HCT116 (cell line): ENCODE measurements around the gene PTGDS.

ENCODE experiments used
- CEBPB ChIP-seq: IDR thresholded peaks from 2 replicates; pipeline ENCODE4 v1.6.1; 2012; ENCODE audit warnings: low read depth
- EZH2 ChIP-seq: fragments of 200-600 bp; sonication (generic); IDR thresholded peaks from 2 replicates; pipeline ENCODE4 v1.6.1; 2017; ENCODE audit warnings: antibody characterized with exemption, mixed run types
- POLR2A ChIP-seq: IDR thresholded peaks from 2 replicates; pipeline ENCODE4 v1.7.0; 2011; ENCODE audit warnings: borderline replicate concordance; ENCODE audit not compliant: insufficient read depth, insufficient read length; ENCODE audit errors: extremely low read depth
- POLR2AphosphoS5 ChIP-seq: IDR thresholded peaks from 2 replicates; pipeline ENCODE4 v1.6.1; 2011; ENCODE audit warnings: mild to moderate bottlenecking, low read depth, low read length, moderate library complexity
- RAD21 ChIP-seq: IDR thresholded peaks from 2 replicates; pipeline ENCODE4 v1.6.1; 2012; ENCODE audit warnings: low read depth, mild to moderate bottlenecking
- SIN3A ChIP-seq: IDR thresholded peaks from 2 replicates; pipeline ENCODE4 v1.6.1; 2012; ENCODE audit warnings: low read depth
- SP1 ChIP-seq: IDR thresholded peaks from 2 replicates; pipeline ENCODE4 v1.6.1; 2012; ENCODE audit warnings: low read depth
- ZFX ChIP-seq: fragments of 450-650 bp; IDR thresholded peaks from 2 replicates; pipeline ENCODE4 v1.6.1; 2017
- ZNF274 ChIP-seq: fragments of 200-500 bp; sonication (Bioruptor generic); IDR thresholded peaks from 2 replicates; pipeline ENCODE4 v1.6.1; 2014; ENCODE audit warnings: mild to moderate bottlenecking, low read depth, low read length, inconsistent platforms
- TF ChIP-seq, protein P1 (sequence below), 3 experiments: fragments of 200-600 bp in 1 of 3; sonication (generic) in 1 of 3; IDR thresholded peaks in 2 of 3; conservative IDR thresholded peaks in 1 of 3; 2 replicates each; pipeline ENCODE4 v1.5.1; 2012 to 2017; ENCODE audit warnings: low read depth in 2 of 3, low read length in 2 of 3, antibody characterized with exemption in 1 of 3, borderline replicate concordance in 1 of 3, control low read depth in 1 of 3, mild to moderate bottlenecking in 1 of 3, mixed read lengths in 1 of 3, mixed run types in 1 of 3, moderate library complexity in 1 of 3; ENCODE audit not compliant: insufficient read depth in 1 of 3
- TF ChIP-seq, protein P2 (sequence below): IDR thresholded peaks from 2 replicates; pipeline ENCODE4 v1.6.1; 2012
- TF ChIP-seq, protein P3 (sequence below): IDR thresholded peaks from 2 replicates; pipeline ENCODE4 v1.6.1; 2012
- TF ChIP-seq, protein P4 (sequence below): IDR thresholded peaks from 2 replicates; pipeline ENCODE4 v1.6.1; 2012; ENCODE audit warnings: low read depth
- TF ChIP-seq, protein P5 (sequence below): IDR thresholded peaks from 2 replicates; pipeline ENCODE4 v1.6.1; 2011; ENCODE audit warnings: mild to moderate bottlenecking, low read length, moderate library complexity; ENCODE audit not compliant: insufficient replicate concordance; ENCODE audit errors: extremely low read depth

DNA sequence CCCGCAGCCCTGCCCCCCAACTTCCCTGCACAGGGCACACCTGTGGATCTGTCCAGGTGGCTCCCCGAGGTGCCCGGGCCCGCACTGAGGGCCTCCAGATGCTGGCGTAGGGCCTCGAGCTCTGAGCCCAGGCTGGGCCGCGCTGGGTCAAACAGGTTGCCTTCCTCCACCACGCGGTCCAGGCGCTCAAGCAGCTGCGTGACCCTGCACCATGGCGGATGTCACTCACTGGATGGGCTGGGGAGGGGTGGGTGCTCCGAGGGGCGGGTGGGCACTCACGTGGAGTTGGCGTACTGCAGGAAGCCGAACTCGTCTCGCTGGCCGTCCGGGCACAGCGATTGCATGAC is 45.3 kb downstream of the PTGDS start:
- TF ChIP-seq POLR2AphosphoS5 = no peak
- TF ChIP-seq, protein P1, sequence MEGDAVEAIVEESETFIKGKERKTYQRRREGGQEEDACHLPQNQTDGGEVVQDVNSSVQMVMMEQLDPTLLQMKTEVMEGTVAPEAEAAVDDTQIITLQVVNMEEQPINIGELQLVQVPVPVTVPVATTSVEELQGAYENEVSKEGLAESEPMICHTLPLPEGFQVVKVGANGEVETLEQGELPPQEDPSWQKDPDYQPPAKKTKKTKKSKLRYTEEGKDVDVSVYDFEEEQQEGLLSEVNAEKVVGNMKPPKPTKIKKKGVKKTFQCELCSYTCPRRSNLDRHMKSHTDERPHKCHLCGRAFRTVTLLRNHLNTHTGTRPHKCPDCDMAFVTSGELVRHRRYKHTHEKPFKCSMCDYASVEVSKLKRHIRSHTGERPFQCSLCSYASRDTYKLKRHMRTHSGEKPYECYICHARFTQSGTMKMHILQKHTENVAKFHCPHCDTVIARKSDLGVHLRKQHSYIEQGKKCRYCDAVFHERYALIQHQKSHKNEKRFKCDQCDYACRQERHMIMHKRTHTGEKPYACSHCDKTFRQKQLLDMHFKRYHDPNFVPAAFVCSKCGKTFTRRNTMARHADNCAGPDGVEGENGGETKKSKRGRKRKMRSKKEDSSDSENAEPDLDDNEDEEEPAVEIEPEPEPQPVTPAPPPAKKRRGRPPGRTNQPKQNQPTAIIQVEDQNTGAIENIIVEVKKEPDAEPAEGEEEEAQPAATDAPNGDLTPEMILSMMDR (IDR thresholded peaks at IDR 0.05 in 2 of 3, conservative IDR thresholded peaks at IDR 0.05 in 1 of 3; ENCODE audit: borderline replicate concordance in 1 of 3, insufficient read depth in 1 of 3, low read depth in 2 of 3, low read length in 2 of 3) = no peak
- no peak for TF ChIP-seq ZNF274
- TF ChIP-seq RAD21 = no peak
- TF ChIP-seq, protein P2, sequence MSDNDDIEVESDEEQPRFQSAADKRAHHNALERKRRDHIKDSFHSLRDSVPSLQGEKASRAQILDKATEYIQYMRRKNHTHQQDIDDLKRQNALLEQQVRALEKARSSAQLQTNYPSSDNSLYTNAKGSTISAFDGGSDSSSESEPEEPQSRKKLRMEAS = no peak
- no peak for TF ChIP-seq EZH2
- no peak for TF ChIP-seq CEBPB
- TF ChIP-seq POLR2A = no peak
- no peak for TF ChIP-seq SP1
- TF ChIP-seq, protein P3, sequence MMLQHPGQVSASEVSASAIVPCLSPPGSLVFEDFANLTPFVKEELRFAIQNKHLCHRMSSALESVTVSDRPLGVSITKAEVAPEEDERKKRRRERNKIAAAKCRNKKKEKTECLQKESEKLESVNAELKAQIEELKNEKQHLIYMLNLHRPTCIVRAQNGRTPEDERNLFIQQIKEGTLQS = no peak
- TF ChIP-seq, protein P4, sequence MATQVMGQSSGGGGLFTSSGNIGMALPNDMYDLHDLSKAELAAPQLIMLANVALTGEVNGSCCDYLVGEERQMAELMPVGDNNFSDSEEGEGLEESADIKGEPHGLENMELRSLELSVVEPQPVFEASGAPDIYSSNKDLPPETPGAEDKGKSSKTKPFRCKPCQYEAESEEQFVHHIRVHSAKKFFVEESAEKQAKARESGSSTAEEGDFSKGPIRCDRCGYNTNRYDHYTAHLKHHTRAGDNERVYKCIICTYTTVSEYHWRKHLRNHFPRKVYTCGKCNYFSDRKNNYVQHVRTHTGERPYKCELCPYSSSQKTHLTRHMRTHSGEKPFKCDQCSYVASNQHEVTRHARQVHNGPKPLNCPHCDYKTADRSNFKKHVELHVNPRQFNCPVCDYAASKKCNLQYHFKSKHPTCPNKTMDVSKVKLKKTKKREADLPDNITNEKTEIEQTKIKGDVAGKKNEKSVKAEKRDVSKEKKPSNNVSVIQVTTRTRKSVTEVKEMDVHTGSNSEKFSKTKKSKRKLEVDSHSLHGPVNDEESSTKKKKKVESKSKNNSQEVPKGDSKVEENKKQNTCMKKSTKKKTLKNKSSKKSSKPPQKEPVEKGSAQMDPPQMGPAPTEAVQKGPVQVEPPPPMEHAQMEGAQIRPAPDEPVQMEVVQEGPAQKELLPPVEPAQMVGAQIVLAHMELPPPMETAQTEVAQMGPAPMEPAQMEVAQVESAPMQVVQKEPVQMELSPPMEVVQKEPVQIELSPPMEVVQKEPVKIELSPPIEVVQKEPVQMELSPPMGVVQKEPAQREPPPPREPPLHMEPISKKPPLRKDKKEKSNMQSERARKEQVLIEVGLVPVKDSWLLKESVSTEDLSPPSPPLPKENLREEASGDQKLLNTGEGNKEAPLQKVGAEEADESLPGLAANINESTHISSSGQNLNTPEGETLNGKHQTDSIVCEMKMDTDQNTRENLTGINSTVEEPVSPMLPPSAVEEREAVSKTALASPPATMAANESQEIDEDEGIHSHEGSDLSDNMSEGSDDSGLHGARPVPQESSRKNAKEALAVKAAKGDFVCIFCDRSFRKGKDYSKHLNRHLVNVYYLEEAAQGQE = no peak
- TF ChIP-seq ZFX = no peak
- TF ChIP-seq SIN3A = no peak
- TF ChIP-seq, protein P5, sequence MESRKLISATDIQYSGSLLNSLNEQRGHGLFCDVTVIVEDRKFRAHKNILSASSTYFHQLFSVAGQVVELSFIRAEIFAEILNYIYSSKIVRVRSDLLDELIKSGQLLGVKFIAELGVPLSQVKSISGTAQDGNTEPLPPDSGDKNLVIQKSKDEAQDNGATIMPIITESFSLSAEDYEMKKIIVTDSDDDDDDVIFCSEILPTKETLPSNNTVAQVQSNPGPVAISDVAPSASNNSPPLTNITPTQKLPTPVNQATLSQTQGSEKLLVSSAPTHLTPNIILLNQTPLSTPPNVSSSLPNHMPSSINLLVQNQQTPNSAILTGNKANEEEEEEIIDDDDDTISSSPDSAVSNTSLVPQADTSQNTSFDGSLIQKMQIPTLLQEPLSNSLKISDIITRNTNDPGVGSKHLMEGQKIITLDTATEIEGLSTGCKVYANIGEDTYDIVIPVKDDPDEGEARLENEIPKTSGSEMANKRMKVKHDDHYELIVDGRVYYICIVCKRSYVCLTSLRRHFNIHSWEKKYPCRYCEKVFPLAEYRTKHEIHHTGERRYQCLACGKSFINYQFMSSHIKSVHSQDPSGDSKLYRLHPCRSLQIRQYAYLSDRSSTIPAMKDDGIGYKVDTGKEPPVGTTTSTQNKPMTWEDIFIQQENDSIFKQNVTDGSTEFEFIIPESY = no peak
